Left lobe of liver (tissue), 2 donors: ENCODE results near the gene FMO5. TPM values are rescaled to one million over a fixed set of nuclear protein-coding genes. Genes with fewer than 3 reads are reported as not detected.

Experiments
- ATAC-seq: fragments of 200-7000 bp; cut with Tn5 transposase; one replicate; pipeline ENCODE4 v1.9.1; 2020; ENCODE audit warnings: mild to moderate bottlenecking, moderate library complexity
- DNase-seq: peaks from one replicate; pipeline ENCODE4 v3.0.0-alpha.2; 2020; ENCODE audit warnings: low spot score
- total RNA-seq: library from RNA; stranded (reverse); gene quantifications from one replicate; pipeline ENCODE4 v1.2.1, GENCODE V29; 2021
- donor health status: DM: no; HTN: no; CAD: no; lungs with moderate emphysema.
- donor health status: DM: no; HTN: yes; CAD: no.

The FMO5 gene, protein sequence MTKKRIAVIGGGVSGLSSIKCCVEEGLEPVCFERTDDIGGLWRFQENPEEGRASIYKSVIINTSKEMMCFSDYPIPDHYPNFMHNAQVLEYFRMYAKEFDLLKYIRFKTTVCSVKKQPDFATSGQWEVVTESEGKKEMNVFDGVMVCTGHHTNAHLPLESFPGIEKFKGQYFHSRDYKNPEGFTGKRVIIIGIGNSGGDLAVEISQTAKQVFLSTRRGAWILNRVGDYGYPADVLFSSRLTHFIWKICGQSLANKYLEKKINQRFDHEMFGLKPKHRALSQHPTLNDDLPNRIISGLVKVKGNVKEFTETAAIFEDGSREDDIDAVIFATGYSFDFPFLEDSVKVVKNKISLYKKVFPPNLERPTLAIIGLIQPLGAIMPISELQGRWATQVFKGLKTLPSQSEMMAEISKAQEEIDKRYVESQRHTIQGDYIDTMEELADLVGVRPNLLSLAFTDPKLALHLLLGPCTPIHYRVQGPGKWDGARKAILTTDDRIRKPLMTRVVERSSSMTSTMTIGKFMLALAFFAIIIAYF
- total RNA-seq = 108 TPM

DNA sequence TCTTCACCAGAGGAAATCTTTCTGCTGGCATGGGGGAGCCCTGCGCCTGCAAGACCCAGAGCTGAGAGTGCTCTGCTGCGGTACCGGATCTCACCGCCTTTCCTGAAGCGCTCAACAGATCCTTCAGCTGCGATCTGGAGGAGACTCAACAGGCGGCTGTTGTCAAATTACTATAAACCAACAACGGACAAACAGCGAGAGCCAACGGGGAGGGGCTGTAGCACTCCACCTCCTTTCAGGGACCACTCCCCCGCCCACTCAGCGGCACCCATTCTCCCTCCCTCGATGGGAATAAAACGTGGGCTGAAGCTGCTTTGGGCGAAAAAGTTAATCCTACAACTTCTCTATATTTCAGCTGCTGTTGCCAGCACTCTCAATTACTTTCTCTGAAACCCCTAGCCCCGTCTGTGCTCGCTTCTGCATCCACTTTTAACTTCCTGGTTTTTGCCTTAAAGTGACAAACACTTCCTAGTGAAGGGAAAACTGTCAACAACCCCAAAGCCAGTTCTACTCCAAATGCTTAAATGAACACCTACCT is at the start of gene FMO5:
FMO5 (minus strand) TSS at position 147 of the 538 bp plus-strand sequence. CDS start 310 bp downstream, outside the sequence.
- ATAC-seq = peak; percentile 90
- peak; percentile 85 for DNase-seq

DNA sequence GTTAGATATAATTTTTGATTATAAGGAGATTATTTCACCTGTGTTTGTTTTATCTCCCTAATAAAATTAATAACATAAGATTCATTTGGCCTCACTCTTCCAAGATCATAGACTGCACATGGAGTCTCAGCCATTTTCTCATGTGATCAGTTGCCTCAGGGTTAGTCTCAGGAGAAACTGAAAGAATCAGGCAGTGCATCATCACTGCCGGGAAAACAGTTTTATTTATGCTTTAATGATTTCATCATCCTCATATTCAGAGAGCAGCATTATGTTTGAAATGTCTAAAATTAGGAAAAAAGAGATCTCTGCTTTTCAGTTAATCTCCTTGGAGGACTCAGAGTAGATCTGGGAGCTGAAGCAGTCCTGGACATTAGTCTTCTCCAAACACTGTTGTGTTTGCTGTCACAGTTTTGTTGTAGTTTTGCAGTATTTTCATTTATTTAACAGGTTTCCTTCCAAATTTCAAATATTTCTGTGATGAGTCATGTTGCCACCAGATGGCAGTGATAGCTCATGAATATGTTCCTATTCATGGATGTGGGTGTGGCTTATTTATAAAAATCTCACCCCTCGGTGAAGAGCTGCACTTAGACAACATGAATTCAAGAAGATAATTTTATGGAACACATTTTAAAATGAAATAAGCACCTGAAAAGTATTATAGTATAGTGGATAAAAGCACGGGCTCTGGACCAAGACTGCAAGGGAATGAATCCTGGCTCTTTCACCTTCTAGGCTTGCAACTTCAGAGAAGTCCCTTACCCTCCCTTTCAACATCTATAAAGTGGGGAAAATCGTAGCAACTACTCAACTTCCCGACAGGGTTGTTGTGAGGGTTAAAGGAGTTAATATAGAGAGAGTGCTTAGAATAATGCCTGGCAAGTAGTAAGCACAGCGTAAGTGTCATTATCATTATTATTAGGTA is 48.5 kb upstream of the FMO5 start:
- ATAC-seq (peak; percentile 89), DNase-seq (no peak)

DNA sequence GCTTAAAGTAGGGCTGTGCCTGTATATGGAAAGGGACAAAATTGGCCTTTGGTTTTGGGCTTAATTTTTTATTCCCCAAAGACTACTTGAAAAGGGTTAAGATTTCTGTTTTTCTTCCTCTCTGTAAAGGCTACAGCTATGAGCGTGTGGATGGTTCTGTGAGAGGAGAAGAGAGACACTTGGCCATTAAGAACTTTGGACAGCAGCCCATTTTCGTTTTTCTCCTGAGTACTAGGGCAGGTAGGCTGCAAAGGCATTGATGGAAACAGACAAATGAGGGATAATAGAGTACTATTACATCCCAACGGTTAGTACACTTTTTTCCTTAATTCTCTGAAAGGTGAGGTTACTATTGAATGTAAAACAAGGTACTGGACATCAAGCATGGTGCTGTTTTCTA is 46.9 kb upstream of the FMO5 start:
- peak; percentile 11 for ATAC-seq
- no peak for DNase-seq

DNA sequence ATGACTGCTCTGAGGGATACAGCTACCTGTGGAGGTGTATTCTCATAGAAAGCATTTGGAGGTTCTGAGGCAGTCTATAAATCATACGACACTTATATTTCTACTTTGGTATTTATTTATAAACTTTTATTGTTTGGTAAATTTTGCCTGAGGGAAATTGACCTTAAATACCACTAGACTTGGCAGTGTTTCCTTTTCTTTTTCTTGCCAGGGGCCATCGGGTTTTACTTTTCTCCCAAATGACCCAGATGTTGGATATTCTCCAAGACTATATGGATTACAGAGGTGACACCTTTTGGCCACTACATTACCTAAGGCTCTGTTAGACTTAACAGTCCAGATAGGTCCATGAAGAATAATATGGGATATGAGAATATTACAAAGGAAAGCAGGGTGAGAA is 45.6 kb upstream of the FMO5 start:
- DNase-seq (no peak), ATAC-seq (no peak)

DNA sequence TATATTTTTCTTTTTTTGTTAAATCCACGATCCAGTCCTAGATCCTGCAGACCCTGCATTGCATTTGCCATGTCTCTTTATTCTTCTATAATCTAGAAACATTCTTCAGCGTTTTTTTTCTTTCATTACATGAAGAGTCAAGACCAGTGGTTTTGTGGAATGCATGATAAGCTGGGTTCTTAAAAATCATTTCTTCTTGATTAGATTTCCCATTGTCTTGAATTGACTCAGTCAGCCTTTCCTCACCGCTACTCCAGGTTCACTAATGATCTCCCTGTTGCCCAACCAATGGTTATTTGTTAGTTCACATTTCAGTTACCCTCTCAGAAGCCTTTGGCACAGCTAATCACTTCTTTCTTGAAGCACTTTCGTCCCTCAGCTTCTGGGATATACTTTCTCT is 42.6 kb upstream of the FMO5 start:
- DNase-seq (no peak), ATAC-seq (no peak)

DNA sequence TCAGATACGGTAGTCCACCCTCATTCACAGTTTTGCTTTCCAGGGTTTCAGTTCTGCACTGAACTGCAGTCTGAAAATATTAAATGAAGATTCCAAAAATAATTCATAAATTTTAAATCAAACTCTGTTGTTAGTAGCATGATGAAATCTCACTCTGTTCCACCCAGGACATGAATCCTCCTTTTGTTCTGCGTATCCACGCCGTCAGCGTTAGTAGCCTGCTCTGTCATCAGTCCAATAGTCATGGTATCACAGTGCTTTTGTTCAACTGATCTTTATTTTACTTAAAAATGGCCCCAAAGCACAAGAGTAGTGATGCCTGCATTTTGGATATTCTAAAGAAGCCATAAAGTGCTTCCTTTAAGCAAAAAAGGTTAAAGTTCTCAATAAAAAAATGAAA is 41.2 kb upstream of the FMO5 start:
- no peak for ATAC-seq
- DNase-seq = no peak

DNA sequence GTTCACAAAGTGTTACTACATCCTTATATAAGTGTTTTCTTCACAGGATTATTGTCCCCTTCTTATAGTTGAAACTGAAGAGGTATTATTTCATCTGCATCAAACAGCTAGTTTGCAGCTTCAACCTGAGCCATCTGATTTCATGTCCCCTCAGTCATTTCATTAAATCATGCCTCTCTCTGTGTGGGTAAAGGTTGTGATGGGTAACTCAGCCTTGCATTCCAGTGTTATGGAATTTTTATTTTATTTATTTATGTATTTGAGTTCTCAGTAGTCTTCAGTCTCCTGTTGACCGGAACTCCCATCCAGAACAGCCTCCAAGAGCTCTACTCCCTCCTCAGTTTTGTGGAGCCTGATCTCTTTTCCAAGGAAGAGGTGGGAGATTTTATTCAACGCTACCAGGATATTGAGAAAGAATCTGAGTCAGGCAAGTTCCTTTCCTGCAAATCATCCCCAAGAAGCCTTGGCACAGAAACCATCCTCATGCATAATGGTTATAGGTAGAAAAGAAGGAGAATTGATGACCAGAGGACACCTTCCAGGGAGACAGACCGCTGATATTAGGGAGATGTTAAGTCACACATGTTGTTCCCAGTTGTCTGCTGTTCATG is 39.1 kb upstream of the FMO5 start:
- ATAC-seq = no peak

DNA sequence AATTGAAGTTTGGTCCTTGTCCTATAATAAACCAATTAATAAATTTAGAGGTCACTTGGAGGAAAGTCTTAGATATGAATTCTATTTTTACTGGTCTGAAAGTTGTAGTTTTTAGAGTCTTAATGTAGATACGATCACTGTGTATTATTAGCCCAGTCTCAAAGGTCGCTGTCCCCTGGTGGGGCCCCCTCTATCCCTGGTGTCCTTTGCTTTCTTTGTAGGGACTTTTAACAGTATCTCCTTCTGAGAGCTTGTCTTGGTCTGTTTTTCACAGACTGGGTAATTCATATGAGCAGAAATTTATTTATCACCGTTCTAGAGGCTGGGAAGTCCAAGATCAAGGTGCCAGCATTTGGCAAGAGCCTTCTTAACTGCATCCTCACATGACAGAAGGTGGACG is 35.8 kb upstream of the FMO5 start:
- ATAC-seq (no peak), DNase-seq (no peak)

More for the DNA sequence above, 39.1 kb upstream of the FMO5 start:
- no peak for DNase-seq

DNA sequence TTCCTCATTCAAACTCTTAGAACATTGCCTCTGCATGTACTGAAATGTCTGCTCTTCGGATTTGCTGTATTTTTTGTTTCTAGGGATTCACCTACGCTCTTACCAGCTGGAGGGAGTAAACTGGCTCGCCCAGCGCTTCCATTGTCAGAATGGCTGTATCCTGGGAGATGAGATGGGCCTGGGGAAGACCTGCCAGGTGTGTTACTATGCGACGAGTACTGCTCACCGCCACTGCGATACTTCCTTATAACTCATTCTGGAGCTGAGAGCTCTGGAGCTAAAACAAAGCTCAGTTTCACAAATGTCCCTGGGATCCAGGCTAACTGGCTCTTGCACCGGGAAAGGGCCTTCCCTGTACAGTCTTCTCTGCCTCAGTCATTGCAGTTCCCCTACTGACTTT is 27.4 kb upstream of the FMO5 start:
- ATAC-seq = no peak

DNA sequence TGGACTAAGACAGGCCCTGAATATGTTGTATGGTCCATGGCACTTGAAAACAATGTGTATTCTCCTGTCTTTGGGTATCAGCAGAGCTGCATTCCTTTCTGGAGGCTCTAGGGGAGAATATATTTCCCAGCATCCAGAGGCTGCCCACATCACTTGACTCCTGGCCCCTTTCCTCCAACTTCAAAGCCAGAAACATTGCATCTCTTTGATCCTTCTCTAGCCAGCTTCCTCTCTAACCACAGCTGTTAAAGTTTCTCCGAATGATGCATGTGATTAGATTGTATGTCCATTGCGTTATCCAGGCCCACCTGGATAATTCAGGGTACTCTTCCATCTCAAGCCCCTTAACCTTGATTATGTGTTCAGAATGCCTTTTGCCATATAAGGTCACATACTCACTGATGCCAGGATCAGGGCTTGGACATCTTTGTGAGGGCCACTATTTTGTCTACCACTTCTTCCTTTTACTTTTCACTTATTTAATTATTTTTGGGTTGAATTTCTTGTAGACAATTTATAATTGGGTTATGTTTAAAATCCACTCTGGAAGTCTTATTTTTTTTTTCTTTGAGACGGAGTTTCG is 22.6 kb upstream of the FMO5 start:
- ATAC-seq (no peak), DNase-seq (no peak)

More for the DNA sequence above, 27.4 kb upstream of the FMO5 start:
- DNase-seq = no peak

DNA sequence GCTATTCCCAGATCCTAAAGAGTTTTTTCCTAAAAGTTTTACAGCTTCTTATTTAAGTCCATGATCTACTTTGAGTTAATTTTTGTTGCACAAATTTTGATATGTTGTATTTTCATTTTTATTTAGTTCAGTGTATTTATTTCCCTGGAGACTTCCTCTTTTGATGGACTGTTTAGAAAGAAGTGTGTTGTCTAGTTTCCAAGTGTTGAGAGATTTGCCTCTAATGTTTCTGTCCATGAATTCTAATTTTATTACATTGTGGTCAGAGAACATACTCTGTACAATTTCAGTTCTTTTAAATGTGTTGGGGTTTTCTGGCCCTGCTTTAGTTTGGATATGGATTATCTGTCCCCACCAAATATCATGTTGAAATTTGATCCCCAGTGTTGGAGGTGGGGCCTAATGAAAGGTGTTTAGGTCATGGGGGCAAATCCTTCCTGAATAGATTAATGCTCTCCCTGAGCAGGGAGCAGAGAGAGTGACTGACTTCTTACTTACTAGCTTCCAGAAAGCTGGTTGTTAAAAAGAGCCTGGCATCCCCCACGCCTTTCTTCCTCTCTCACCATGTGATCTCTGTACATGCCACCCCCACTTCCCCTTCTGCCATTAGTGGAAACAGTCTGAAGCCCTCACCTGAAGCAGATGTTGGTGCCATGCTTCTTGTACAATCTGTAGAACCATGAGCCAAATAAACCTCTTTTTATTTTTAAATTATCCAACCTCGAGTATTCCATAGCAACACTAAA is 21.9 kb upstream of the FMO5 start:
- no peak for DNase-seq
- ATAC-seq = no peak

DNA sequence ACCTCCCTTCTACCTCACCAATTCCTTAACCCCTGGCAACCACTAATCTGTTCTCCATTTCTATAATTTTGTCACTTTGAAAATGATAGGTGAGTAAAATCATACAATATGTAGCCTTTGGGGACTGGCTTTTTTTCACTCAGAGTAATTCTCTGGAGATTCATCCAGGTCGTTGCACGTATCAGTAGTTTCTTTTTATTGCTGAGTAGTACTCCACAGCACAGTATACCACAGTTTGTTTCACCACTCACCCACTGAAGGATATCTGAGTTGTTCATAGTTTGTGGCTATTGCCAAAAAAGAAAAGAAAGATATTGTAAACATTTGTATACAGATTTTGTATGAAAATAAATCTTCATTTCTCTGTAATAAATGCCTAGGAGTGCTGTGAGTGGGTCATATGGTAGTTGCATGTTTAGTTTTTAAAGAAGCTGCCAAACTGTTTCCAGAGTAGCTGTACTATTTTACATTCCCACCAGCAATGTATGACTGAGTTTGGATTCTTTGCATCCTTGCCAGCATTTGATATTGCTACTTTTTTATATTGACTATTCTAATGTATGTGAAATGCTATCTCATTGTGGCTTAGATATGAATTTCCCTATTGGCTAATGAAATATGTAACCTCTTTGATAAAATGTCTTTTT is 21.0 kb upstream of the FMO5 start:
- no peak for ATAC-seq
- DNase-seq = no peak

DNA sequence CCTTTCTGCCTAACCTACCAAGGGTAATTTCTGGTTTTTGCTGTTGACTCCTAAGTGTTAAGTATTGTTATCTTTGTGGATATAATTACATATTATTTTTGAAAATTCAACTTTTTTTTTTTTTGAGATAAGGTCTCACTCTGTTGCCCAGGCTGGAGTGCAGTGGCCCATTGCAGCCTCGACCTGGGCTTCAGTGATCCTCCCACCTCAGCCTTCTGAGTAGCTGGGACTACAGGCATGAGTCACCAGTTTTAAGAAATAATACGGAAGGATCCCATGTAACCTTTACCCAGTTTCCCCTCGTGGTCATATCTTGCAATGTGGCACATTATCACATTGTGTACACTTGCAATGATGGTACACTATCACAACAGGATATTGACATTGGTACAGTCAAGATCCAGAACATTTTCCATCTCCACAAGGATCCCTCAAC is 20.5 kb upstream of the FMO5 start:
- ATAC-seq (no peak), DNase-seq (no peak)

DNA sequence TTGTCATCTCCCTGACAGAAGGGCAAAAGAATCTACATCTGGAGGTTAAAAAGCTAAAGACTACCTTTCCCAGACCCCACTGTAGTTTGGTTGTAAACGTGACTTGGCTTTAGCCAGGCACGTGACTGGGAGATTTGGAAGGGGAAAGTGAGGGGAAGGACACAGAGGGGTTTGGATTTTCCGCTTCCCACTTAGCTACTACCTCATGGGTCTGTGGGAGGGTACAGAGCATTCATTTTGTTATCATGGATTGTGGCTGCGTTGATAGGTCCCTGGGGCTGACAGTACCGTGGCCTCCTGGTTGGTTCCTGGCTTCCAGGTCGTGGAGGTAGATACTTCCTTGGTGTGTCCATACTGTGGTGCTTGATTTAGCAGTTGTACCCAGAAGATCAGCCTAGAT is 20.0 kb upstream of the FMO5 start:
- no peak for ATAC-seq
- DNase-seq = no peak

DNA sequence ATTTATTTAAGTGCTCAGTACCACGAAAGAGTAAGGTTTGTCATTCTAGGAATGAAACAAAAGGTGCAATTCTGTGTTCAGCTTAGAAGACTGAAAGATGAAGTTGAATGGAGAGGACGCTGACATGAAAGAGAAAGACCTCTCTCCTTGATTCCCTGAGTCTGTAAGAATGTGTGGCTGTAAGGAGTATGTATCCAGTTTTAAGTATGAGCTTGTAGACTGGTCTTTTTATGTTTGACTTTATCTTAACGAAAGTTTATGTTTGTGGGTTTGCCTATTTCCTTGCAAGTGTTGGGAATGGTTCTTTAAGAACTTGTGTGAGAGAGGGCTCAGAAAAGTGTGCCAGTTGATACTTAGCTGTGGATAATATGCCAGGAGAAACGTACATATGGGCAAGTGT is 18.7 kb upstream of the FMO5 start:
- no peak for DNase-seq

DNA sequence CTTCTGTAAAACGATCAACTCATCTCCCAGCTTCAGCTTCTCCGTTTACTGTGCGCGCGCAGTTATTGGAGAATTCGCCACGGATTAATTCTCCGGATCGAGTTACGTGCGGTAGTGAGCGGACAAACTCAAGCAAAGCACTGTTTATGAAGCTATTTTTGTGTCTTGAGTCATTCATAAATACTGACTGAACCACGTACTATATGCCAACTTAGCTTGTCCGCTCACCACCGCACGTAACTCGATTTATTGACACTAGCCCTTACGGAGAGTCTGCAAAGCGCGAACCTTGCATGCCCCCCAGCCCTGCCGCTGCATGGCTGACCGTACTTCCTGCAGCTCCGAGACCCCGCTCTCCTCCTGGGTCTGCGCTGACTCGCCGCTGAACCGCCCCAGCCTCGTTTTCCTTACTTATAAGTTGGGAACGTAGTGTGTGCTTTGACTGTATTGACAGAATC is 18.1 kb upstream of the FMO5 start:
- ATAC-seq = peak; percentile 10

More for the DNA sequence above, 18.7 kb upstream of the FMO5 start:
- ATAC-seq = no peak

DNA sequence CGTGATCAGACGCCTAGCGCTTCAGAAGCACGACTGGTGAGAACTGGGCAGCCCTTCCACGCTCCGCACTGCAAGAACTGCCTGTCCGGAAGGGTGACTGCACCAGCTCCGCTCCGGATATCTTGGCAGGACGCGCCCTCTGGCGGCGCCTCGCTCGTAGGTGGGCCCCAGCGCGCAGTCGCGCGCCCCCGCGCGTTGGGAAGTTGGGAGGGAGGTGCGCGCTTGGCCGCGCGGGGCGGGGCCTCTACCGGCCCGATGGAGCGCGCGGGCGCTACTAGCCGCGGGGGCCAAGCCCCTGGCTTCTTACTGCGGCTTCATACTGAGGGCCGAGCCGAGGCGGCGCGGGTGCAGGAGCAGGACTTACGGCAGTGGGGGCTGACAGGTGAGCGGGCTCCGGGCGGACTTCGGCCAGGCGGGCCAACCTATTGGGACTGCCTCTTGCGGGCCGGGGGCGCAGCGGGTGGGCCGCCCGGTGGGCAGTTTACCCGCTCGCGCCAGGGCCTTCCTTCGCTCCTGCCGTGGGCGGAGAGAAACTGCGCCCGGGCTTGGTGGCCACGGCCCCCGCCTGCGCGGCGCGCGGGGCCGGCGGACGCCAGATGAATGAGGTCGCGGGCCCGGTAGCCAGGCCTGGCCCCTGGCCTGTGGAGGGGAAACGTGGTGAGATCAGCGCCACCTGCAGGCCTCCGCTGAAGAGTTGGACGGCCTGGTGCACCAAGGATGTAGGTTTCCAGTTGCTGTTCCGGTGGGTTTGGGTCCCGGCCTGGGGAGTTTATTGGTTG is 17.5 kb upstream of the FMO5 start, which contains the start of gene CHD1L:
CHD1L (plus strand) TSS at position 236 of the 779 bp plus-strand sequence; CDS start at position 256, 20 bp downstream.
- peak; percentile 98 for DNase-seq

More for the DNA sequence above, 18.1 kb upstream of the FMO5 start:
- peak; percentile 54 for DNase-seq

DNA sequence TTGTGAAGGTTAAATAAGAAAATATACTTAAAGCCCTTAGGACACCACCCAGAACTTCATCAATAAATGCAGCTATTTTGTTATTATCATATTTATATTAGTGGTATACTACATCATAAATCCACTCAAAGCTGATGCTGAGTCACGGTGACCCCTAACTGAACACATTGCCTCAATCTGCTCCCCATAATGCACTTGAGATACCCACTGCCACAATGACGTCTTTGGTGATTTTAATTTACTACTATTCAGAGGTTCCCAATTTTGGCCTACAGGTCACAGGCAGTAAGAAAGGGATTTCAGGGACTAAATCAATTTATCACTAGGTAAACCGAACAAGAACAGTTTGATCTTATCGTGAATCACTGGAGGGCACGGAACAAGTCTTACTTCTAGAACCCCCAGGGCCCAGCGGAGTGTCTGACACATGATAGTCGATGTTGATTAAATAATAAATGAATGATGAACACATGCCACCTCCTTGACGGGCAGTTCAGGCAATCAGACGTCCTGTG is 16.9 kb upstream of the FMO5 start:
- ATAC-seq (no peak), DNase-seq (no peak)

More for the DNA sequence above, 17.5 kb upstream of the FMO5 start, which contains the start of gene CHD1L:
- peak; percentile 90 for ATAC-seq
